GM10847 (cell line): ENCODE results near the gene SNX1.
A peak's percentile ranks its signal among the peaks of the same experiment; 100 is the strongest.

Source experiments
- POLR2A ChIP-seq: IDR thresholded peaks from 2 replicates; pipeline ENCODE4 v1.6.1; 2011; ENCODE audit not compliant: insufficient read length; ENCODE audit errors: extremely low read depth

SNX1 gene

GRCh38 chr15:64070965-64071851, 24.6 kb upstream of the SNX1 start:
- TF ChIP-seq POLR2A, result no peak

GRCh38 chr15:64071931-64072765, 23.6 kb upstream of the SNX1 start:
- TF ChIP-seq POLR2A, result no peak

- TF ChIP-seq POLR2A, result no peak
These were observed 23.0 kb upstream of the SNX1 start for GRCh38 chr15:64072812-64073211.

- TF ChIP-seq POLR2A, result no peak
These were observed 13.0 kb upstream of the SNX1 start for GRCh38 chr15:64082757-64083156.

- TF ChIP-seq POLR2A, result no peak
These were observed 6.1 kb upstream of the SNX1 start for GRCh38 chr15:64089543-64090280.

GRCh38 chr15:64090527-64090926, 5.3 kb upstream of the SNX1 start:
- no peak for TF ChIP-seq POLR2A

GRCh38 chr15:64092075-64092820, 3.5 kb upstream of the SNX1 start:
- TF ChIP-seq POLR2A, result no peak

- TF ChIP-seq POLR2A, result no peak
These were observed 2.7 kb upstream of the SNX1 start for GRCh38 chr15:64092864-64093626.

GRCh38 chr15:64093627-64094417, 2.0 kb upstream of the SNX1 start, which contains the start of gene CIAO2A:
CIAO2A (minus strand) TSS chr15:64093838; CDS start chr15:64093768, 70 bp downstream.
- TF ChIP-seq POLR2A, result peak; percentile 47

- no peak for TF ChIP-seq POLR2A
These were observed 369 bp upstream of the SNX1 start for GRCh38 chr15:64095431-64095794.

GRCh38 chr15:64096668-64097384, 1.0 kb downstream of the SNX1 start:
- no peak for TF ChIP-seq POLR2A

- TF ChIP-seq POLR2A, result no peak
These were observed 3.6 kb downstream of the SNX1 start for GRCh38 chr15:64099379-64099778.

GRCh38 chr15:64100958-64101357, 5.2 kb downstream of the SNX1 start:
- TF ChIP-seq POLR2A, result no peak
